GM20000 (cell line): ENCODE data around the gene SRPK2.
A peak's percentile ranks its signal among the peaks of the same experiment; 100 is the strongest.

Experiments
- DNase-seq: peaks from one replicate; pipeline ENCODE4 v3.0.0; 2012; ENCODE audit warnings: low spot score
- TF ChIP-seq, protein P1 (sequence below): IDR thresholded peaks from 2 replicates; pipeline ENCODE4 v1.5.1; 2012; ENCODE audit warnings: mild to moderate bottlenecking, control low read depth; ENCODE audit errors: extremely low read depth, missing control alignments

The SRPK2 gene

GRCh38 chr7:105216786-105217185 lies 171.9 kb downstream of the SRPK2 start:
- TF ChIP-seq, protein P1, sequence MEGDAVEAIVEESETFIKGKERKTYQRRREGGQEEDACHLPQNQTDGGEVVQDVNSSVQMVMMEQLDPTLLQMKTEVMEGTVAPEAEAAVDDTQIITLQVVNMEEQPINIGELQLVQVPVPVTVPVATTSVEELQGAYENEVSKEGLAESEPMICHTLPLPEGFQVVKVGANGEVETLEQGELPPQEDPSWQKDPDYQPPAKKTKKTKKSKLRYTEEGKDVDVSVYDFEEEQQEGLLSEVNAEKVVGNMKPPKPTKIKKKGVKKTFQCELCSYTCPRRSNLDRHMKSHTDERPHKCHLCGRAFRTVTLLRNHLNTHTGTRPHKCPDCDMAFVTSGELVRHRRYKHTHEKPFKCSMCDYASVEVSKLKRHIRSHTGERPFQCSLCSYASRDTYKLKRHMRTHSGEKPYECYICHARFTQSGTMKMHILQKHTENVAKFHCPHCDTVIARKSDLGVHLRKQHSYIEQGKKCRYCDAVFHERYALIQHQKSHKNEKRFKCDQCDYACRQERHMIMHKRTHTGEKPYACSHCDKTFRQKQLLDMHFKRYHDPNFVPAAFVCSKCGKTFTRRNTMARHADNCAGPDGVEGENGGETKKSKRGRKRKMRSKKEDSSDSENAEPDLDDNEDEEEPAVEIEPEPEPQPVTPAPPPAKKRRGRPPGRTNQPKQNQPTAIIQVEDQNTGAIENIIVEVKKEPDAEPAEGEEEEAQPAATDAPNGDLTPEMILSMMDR: no peak
- no peak for DNase-seq

GRCh38 chr7:105215821-105216220 lies 172.9 kb downstream of the SRPK2 start:
- DNase-seq: no peak
- TF ChIP-seq, protein P1: no peak

DNA sequence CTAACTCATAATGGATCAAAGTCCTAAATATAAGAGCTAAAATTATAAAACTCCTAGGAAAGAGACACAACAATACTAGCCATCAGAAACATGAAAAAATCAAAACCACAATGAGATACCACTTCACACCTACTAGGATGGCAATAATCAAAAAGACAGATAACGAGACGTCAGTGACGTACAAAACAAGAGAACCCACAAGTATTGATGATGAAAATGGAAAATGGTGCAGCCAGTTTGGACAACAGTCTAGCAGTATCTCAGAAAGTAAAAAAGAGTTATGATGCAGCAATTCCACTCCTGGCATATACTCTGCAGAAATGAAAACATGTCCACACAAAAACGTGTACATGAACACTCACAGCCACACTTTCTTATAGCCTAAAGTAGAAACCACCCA lies 173.5 kb downstream of the SRPK2 start:
- TF ChIP-seq, protein P1: no peak
- no peak for DNase-seq

DNA sequence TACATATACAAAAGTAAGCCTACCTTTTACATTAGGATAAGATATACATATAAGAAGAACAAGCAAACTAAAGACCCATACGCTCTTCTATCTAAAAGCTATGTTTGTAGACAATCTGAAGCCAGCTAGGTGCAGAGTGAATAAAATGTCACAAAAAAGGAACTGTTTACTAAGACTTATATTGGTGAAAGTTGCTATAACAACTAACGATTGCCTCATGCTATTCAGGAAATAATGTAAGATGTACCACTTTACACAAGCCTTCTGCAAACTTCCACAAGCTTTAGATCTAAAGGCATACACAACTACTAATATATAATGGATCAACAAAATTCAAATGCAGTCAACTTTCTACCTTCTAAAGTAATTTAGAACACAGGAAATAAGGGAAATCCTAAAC lies 175.1 kb downstream of the SRPK2 start:
- TF ChIP-seq, protein P1: no peak
- DNase-seq: no peak

DNA sequence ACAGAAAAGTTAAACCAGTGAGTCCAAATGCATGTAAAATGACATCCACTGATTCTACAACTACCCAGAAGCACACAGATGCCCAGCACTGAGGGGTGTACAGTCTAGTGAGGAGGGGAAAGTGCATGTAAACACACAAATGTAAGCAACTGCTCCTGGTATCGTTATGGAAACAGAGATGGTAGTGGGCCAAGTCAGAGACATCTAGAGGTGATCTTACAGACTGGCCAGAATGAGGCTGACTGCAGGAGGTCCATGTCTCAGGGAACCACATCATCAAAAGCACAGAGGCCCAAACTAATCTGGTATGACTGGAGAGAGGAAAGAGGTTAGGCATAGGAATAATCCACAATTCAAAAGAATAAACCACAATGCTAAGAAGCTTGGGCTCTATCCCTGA lies 176.5 kb downstream of the SRPK2 start:
- TF ChIP-seq, protein P1: no peak
- DNase-seq: no peak

GRCh38 chr7:105210721-105211205 lies 178.0 kb downstream of the SRPK2 start:
- TF ChIP-seq, protein P1: no peak
- DNase-seq: peak; percentile 30

GRCh38 chr7:105209870-105210269 lies 178.9 kb downstream of the SRPK2 start:
- no peak for DNase-seq
- TF ChIP-seq, protein P1: no peak
